WERI-Rb-1 (cell line): ENCODE measurements around the gene PARD3B.

ENCODE experiments used
- DNase-seq: peaks from one replicate; pipeline ENCODE4 v3.0.0-alpha.2; 2020
- H3K27ac ChIP-seq: fragments of 250-450 bp; sonication (Bioruptor Pico); 2 replicates; pipeline ENCODE4 v1.5.1; 2020; ENCODE audit warnings: mild to moderate bottlenecking, moderate library complexity
- H3K27me3 ChIP-seq: fragments of 250-450 bp; sonication (Bioruptor Pico); 2 replicates; pipeline ENCODE4 v1.5.1; 2021; ENCODE audit warnings: mild to moderate bottlenecking, low read depth, moderate library complexity; ENCODE audit not compliant: insufficient read depth, severe bottlenecking
- H3K36me3 ChIP-seq: fragments of 250-450 bp; sonication (Bioruptor Pico); 2 replicates; pipeline ENCODE4 v1.5.1; 2020; ENCODE audit warnings: mild to moderate bottlenecking, moderate library complexity
- H3K4me3 ChIP-seq: 2 replicates; pipeline ENCODE4 v1.5.1; 2011; ENCODE audit warnings: low read depth, mild to moderate bottlenecking, control low read depth, low read length
- H3K9me3 ChIP-seq: fragments of 250-450 bp; sonication (Bioruptor Pico); 2 replicates; pipeline ENCODE4 v1.5.1; 2021; ENCODE audit warnings: mild to moderate bottlenecking, moderate library complexity; ENCODE audit not compliant: severe bottlenecking
- TF ChIP-seq, protein P1 (sequence below): IDR thresholded peaks from 2 replicates; pipeline ENCODE4 v1.5.1; 2011; ENCODE audit warnings: low read depth, mild to moderate bottlenecking, control low read depth, inconsistent platforms, low read length

The PARD3B gene, protein sequence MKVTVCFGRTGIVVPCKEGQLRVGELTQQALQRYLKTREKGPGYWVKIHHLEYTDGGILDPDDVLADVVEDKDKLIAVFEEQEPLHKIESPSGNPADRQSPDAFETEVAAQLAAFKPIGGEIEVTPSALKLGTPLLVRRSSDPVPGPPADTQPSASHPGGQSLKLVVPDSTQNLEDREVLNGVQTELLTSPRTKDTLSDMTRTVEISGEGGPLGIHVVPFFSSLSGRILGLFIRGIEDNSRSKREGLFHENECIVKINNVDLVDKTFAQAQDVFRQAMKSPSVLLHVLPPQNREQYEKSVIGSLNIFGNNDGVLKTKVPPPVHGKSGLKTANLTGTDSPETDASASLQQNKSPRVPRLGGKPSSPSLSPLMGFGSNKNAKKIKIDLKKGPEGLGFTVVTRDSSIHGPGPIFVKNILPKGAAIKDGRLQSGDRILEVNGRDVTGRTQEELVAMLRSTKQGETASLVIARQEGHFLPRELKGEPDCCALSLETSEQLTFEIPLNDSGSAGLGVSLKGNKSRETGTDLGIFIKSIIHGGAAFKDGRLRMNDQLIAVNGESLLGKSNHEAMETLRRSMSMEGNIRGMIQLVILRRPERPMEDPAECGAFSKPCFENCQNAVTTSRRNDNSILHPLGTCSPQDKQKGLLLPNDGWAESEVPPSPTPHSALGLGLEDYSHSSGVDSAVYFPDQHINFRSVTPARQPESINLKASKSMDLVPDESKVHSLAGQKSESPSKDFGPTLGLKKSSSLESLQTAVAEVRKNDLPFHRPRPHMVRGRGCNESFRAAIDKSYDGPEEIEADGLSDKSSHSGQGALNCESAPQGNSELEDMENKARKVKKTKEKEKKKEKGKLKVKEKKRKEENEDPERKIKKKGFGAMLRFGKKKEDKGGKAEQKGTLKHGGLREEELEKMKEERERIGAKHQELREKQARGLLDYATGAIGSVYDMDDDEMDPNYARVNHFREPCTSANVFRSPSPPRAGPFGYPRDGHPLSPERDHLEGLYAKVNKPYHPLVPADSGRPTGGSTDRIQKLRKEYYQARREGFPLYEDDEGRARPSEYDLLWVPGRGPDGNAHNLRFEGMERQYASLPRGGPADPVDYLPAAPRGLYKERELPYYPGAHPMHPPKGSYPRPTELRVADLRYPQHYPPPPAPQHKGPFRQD (N-terminal part only)

DNA sequence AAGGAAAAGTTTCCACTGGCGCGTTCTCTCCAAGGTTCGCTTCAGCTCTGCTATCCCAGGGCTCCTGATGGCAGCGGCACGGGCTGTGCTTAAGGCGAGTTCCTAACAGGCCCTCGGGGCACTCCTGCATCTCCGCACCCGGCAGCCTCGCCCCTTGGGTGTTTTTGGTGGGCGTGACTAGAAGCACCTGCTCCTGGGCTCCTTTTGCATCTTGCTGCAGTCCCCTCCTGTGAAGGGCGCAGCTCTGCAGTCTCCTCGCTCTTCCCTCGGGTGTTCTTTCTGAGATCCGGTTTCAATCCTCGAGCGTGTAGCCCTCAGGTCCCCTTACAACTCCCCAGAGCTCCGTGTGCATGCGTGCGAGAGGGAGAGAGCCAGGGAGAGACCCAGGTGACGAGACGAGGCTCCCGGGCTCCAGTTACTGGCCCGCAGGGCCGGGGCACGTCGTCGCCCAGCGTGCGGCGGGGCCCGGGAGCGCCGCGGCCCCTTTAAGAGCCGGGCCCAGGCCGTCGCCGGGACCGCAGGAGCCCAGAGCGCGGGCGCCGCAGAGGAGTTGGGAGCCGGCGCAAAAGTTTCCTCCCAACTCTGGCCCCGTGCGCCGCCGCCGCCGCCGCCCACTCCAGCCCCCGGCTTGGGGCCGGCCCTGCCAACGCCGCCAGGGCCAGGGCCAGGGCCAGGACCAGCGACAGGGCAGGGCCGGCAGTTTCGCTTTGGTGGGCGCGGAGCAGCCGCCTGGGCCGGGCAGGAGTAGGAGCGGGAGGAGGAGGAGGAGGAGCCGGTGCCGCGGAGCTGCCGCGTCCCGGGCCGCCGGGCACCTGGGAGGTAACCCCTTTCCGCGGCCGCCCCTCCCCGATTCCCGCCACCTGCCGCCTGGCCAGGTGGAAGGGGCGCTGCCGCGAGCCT, at the start of gene PARD3B:
TSS of gene PARD3B (plus strand) at position 515 of the 900 bp plus-strand sequence. CDS start 525 bp downstream, outside the sequence.
- TF ChIP-seq, protein P1, sequence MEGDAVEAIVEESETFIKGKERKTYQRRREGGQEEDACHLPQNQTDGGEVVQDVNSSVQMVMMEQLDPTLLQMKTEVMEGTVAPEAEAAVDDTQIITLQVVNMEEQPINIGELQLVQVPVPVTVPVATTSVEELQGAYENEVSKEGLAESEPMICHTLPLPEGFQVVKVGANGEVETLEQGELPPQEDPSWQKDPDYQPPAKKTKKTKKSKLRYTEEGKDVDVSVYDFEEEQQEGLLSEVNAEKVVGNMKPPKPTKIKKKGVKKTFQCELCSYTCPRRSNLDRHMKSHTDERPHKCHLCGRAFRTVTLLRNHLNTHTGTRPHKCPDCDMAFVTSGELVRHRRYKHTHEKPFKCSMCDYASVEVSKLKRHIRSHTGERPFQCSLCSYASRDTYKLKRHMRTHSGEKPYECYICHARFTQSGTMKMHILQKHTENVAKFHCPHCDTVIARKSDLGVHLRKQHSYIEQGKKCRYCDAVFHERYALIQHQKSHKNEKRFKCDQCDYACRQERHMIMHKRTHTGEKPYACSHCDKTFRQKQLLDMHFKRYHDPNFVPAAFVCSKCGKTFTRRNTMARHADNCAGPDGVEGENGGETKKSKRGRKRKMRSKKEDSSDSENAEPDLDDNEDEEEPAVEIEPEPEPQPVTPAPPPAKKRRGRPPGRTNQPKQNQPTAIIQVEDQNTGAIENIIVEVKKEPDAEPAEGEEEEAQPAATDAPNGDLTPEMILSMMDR: no peak
- Histone ChIP-seq H3K9me3 (no peaks in the 10 kb centered on the region), H3K27ac (no peak within 1 kb of the TSS), H3K36me3 (no peaks in the 10 kb centered on the region), H3K27me3 (peaks cover 3% of the 10 kb centered on the region), H3K4me3 (peak within 1 kb of the TSS; percentile 68)
- DNase-seq: peak; percentile 25

DNA sequence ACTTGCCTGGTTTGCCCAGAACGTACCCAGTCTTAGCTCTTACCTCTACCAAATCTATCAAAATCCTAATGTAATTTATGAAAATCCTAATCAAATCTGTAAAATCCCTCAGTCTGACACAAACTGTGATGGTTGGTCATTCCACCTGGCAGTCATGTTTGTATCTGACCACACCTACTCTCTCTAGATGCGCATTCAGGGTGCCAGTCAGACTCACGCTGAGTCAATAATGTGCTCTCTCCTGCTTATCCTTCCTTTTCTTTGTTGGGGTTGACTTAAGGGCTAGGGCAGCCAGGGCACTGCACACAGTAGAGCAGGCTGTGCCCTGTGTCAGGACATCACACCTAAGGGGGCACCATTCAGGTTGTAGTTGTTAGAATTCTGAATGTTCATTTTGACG, 48.5 kb upstream of the PARD3B start:
- TF ChIP-seq, protein P1: no peak
- Histone ChIP-seq H3K27ac (no peak overlapping the region), H3K27me3 (no peaks in the 10 kb centered on the region), H3K36me3 (no peaks in the 10 kb centered on the region), H3K4me3 (no peak overlapping the region), H3K9me3 (no peaks in the 10 kb centered on the region)
- DNase-seq: no peak

DNA sequence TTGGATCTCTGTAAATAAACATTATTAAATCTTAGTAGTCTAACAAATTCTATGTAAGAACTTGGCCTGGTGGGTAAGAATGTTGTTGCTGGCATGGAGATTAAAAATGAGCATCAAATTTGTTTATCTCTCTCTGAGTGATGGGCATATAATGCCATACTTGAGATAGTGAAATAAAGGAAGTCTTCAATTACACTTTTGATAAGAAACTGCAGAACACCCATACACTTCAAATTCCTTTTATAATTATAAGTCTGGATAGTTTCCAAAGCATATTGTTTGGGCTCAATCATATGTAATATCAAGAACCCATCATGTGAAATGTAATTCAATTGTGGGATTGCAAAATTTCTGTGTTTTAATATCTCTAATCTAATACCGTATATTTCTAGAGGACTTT, 47.4 kb upstream of the PARD3B start:
- no peak overlapping the region for H3K27ac ChIP-seq
- no peaks in the 10 kb centered on the region for H3K9me3 ChIP-seq
- no peak overlapping the region for H3K4me3 ChIP-seq
- no peaks in the 10 kb centered on the region for H3K36me3 ChIP-seq
- TF ChIP-seq, protein P1: no peak
- H3K27me3 ChIP-seq: no peaks in the 10 kb centered on the region
- no peak for DNase-seq

DNA sequence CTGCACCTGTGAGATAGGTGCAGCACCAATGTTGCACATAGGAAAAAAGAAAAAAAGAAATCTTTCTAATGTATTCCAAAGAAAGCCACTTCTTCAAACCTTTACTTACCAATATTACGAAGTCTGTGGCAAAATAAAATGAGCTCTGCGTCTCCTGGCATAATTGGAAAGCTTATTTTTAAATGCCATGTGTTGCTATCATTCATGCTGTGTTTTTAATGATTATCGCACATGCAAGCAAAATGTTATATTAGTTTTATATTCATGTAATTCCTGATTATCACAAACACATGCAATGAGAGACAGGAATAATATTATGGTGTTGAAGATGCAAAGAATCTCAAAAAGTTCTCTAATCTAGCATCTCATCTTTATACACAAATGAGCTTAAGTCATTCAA, 47.0 kb upstream of the PARD3B start:
- no peaks in the 10 kb centered on the region for H3K9me3 ChIP-seq
- H3K4me3 ChIP-seq: no peak overlapping the region
- TF ChIP-seq, protein P1: no peak
- no peak for DNase-seq
- H3K27ac ChIP-seq: no peak overlapping the region
- no peaks in the 10 kb centered on the region for H3K27me3 ChIP-seq
- H3K36me3 ChIP-seq: no peaks in the 10 kb centered on the region

DNA sequence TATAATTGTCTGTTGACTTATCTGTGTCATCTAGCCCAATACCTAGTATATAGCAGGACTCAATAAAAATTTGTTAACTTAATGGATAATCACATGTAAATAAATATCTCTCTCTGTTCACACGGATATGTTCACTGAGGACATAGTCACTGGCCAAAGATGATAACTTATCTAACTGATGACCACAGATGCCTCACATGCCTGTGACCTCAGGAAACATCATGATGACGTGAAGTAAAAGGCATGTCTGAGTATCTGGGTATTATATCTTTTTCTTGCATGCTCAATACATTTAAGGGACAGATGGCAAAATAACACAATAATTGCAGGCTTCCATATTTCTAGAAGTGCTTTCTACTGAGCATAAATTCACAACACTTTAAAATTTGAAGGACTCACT, 41.4 kb upstream of the PARD3B start:
- TF ChIP-seq, protein P1: no peak
- Histone ChIP-seq H3K27me3 (no peaks in the 10 kb centered on the region), H3K4me3 (no peak overlapping the region), H3K36me3 (no peaks in the 10 kb centered on the region), H3K27ac (no peak overlapping the region), H3K9me3 (no peaks in the 10 kb centered on the region)
- DNase-seq: no peak
